ENCODE data around the gene FOS.
"Not testable (repeated sequence)": the region's sequence is repeated elsewhere in the genome, so short reads cannot be mapped to it uniquely, and the experiment has no call there.

Gene FOS

GRCh38 chr14:75277815-75278421 is 710 bp upstream of the FOS start:
- no peak for DNase-seq

DNA sequence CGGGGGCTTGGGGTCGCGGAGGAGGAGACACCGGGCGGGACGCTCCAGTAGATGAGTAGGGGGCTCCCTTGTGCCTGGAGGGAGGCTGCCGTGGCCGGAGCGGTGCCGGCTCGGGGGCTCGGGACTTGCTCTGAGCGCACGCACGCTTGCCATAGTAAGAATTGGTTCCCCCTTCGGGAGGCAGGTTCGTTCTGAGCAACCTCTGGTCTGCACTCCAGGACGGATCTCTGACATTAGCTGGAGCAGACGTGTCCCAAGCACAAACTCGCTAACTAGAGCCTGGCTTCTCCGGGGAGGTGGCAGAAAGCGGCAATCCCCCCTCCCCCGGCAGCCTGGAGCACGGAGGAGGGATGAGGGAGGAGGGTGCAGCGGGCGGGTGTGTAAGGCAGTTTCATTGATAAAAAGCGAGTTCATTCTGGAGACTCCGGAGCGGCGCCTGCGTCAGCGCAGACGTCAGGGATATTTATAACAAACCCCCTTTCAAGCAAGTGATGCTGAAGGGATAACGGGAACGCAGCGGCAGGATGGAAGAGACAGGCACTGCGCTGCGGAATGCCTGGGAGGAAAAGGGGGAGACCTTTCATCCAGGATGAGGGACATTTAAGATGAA is 630 bp downstream of the FOS start:
- no peak for DNase-seq

- no peak for DNase-seq
These were observed 1.2 kb downstream of the FOS start for GRCh38 chr14:75279763-75280290.

DNA sequence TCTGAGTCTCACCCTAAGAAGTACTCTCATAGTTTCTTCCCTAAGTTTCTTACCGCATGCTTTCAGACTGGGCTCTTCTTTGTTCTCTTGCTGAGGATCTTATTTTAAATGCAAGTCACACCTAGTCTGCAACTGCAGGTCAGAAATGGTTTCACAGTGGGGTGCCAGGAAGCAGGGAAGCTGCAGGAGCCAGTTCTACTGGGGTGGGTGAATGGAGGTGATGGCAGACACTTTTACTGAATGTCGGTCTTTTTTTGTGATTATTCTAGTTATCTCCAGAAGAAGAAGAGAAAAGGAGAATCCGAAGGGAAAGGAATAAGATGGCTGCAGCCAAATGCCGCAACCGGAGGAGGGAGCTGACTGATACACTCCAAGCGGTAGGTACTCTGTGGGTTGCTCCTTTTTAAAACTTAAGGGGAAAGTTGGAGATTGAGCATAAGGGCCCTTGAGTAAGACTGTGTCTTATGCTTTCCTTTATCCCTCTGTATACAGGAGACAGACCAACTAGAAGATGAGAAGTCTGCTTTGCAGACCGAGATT is 1.7 kb downstream of the FOS start:
- DNase-seq: no peak

GRCh38 chr14:75280831-75281653 is 2.4 kb downstream of the FOS start:
- no peak for DNase-seq

DNA sequence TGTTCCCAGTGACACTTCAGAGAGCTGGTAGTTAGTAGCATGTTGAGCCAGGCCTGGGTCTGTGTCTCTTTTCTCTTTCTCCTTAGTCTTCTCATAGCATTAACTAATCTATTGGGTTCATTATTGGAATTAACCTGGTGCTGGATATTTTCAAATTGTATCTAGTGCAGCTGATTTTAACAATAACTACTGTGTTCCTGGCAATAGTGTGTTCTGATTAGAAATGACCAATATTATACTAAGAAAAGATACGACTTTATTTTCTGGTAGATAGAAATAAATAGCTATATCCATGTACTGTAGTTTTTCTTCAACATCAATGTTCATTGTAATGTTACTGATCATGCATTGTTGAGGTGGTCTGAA is 3.0 kb downstream of the FOS start:
- DNase-seq: no peak

DNA sequence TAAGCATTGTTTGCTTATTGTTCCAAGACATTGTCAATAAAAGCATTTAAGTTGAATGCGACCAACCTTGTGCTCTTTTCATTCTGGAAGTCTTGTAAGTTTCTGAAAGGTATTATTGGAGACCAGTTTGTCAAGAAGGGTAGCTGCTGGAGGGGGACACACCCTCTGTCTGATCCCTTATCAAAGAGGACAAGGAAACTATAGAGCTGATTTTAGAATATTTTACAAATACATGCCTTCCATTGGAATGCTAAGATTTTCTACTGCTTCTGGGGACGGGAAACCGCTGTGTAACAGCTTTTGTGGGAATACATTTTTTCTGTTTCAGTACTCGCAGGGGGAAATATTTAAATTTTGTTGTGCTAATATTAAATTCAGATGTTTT is 3.5 kb downstream of the FOS start:
- no peak for DNase-seq

- DNase-seq: not testable (repeated sequence)
These were observed 4.0 kb downstream of the FOS start for GRCh38 chr14:75282555-75283161.

DNA sequence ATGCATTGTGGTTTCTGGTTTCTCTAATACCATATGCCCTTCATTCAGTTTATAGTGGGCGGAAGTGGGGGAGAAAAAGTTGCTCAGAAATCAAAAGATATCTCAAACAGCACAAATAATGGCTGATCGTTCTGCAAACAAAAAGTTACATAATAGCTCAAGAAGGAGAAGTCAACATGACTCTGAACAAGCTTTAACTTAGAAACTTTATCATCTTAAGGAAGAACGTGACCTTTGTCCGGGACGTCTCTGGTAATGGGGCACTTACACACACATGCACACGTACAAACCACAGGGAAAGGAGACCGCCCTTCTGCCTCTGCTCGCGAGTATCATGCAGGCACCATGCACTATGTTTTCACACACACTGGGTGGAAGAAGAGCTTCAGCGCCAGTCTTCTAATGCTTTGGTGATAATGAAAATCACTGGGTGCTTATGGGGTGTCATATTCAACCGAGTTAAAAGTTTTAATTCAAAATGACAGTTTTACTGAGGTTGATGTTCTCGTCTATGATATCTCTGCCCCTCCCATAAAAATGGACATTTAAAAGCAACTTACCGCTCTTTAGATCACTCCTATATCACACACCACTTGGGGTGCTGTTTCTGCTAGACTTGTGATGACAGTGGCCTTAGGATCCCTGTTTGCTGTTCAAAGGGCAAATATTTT is 4.7 kb downstream of the FOS start:
- DNase-seq: no peak

GRCh38 chr14:75283833-75284563 is 5.4 kb downstream of the FOS start:
- no peak for DNase-seq

DNA sequence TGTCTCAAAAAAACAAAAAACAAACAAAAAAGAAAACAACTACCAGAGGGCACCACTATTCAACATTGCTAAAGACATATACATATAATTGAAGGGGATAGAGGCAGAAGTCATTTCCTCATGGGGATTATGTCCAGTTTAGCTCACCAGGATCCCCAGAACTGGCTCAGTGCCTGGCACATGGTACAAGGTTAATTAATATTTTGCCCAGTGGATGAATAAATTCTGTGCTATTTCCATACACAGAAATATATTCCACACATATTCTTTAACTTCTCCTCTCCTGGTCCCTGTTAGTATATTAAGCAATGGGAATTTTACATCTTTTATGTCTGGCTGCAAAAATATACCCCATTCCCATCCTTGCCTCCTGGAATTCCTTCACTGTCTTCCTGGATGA is 6.7 kb downstream of the FOS start:
- no peak for DNase-seq

DNA sequence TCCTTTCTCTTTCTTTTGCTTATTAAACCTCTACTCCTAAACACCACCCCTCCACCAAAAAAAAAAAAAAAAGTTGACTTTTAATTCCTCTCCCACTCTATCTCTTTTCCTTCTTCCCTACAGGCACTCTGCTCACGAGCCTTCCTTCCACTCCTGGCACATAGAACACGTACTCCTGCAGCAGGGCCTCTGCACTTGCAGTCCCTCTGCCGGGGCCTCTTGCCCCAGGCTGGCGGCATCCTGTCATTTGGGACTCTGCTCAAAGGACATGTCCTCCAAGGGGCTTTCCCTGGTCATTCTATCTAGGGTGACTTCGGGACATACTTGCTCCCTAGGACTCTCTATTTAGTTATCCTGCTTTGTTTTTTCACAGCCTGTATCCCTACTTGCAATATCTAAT is 7.7 kb downstream of the FOS start:
- no peak for DNase-seq

- no peak for DNase-seq
These were observed 11.3 kb downstream of the FOS start for GRCh38 chr14:75289840-75290388.

DNA sequence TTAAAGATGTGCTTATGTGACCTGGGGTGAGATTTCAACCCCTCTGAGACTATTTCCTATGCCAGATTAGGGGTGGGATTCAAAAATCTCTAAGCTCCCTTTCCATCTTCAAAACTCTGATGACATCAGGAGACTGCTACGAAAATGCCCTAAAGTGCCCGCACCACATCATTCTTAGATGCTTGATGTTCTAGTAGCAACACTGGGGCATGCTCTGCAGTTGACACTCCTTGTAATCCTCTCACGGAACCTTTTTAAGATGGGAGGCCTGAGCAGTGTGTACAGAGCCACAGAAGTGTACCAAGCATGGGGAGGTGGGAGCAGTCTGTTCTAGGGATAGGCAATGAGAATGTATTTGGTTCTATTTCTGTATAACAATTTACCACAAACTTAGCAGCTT is 12.2 kb downstream of the FOS start:
- no peak for DNase-seq

DNA sequence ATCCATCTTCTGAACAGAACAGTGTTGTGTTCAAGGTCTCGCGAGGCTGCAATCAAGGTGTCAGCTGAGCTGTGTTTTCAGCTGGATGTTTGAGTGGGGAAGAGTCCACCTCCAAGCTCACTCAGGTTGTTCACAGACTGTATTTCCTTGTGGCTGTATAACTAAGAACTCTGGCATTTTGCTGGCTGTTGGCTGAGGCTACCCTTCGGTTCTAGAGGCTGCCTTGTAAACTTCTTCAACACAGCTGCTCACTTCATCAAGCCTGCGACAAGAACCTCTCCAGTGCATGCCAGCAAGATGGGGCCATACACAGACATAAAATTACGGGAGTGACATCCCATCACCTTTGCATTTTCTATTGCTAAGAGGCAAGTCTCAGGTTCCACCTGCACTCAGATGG is 12.7 kb downstream of the FOS start:
- DNase-seq: no peak

DNA sequence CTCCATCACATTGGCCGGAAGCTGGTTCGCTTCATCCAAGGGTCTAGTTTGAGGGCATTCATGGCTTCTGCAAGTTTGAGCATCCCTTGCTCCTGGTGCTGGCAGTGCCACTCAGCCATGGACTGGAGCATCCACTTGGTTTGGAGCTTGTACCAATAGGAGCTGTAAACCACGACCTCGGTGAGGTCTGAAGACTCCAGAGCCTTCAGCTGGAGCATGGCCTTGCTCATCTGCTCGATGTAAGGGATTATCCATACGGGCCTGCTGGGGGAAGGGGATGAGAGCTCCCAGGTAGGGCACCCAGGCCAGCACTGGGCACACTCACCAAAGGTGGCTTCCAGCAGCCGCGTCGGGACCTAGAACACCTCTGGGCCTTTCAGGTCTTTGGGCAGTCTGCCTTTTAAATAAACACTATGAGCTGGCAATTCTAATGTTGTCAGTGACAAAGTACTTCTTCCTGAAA is 13.5 kb downstream of the FOS start:
- no peak for DNase-seq

- DNase-seq: no peak
These were observed 14.3 kb downstream of the FOS start for GRCh38 chr14:75292886-75293285.

- peak; percentile 75 for DNase-seq
These were observed 15.5 kb downstream of the FOS start for GRCh38 chr14:75293920-75294648.

DNA sequence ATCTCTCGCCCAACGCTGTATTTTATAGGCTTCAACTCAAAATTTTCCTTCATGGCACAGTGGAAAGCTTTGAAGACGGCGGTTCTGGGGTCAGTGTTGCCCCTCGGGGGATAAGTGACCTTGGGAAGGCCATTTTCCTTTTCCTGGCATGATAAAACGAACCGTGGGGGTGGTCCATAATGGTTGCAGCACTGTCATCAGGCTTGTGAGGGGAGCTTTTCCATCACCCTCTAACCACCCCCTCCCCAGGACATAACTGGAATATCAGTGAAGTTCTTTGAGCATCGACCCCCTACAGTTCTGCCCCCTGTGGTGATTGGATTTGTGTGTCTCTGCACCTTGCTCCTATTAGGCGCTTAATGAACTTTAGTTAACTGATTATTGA is 16.0 kb downstream of the FOS start:
- DNase-seq: no peak

DNA sequence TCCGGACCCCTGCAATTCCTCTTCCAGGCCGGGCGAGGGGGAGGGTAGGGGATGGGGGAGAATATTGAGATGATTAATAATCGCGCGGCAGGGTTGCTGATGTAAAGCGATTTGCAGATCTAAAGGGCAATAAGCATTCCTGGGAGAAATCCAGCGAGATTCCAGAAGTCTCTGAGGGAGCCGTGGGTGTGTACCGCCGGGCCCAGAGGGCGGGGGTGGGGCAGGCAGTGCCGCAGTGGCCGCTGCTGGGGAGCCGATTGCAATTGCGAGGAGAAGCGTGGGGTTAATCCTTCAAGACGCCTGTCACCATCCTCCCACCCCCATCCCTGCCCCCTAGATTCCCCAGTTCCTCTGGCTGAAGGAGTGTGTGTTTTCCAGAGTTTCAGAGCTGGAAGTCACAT is 16.4 kb downstream of the FOS start:
- DNase-seq: no peak

All from NCI-H187 treated with DMSO at 0.1 percent for 48 hours (cell line).